Fibroblast of mammary gland (primary cell): ENCODE data around the gene SLC25A28.

Experiments
- DNase-seq: peaks from one replicate; pipeline ENCODE4 v3.0.0-alpha.2; 2010; ENCODE audit warnings: low read depth
- H3K4me3 ChIP-seq: 2 replicates; pipeline ENCODE4 v1.5.1; 2011; ENCODE audit warnings: low read depth, mild to moderate bottlenecking, low read length, moderate library complexity; ENCODE audit not compliant: control insufficient read depth
- TF ChIP-seq, protein P1 (sequence below): conservative IDR thresholded peaks from 2 replicates; pipeline ENCODE4 v1.5.1; 2011; ENCODE audit warnings: low read depth, low read length, inconsistent platforms; ENCODE audit not compliant: control insufficient read depth, insufficient read depth

The SLC25A28 gene

GRCh38 chr10:99647601-99648151 lies 27.4 kb upstream of the SLC25A28 start:
- no peak for DNase-seq
- H3K4me3 ChIP-seq, result no peak overlapping the region
- TF ChIP-seq, protein P1, sequence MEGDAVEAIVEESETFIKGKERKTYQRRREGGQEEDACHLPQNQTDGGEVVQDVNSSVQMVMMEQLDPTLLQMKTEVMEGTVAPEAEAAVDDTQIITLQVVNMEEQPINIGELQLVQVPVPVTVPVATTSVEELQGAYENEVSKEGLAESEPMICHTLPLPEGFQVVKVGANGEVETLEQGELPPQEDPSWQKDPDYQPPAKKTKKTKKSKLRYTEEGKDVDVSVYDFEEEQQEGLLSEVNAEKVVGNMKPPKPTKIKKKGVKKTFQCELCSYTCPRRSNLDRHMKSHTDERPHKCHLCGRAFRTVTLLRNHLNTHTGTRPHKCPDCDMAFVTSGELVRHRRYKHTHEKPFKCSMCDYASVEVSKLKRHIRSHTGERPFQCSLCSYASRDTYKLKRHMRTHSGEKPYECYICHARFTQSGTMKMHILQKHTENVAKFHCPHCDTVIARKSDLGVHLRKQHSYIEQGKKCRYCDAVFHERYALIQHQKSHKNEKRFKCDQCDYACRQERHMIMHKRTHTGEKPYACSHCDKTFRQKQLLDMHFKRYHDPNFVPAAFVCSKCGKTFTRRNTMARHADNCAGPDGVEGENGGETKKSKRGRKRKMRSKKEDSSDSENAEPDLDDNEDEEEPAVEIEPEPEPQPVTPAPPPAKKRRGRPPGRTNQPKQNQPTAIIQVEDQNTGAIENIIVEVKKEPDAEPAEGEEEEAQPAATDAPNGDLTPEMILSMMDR, result no peak

- TF ChIP-seq, protein P1, result no peak
These were observed 13.6 kb upstream of the SLC25A28 start for GRCh38 chr10:99633832-99634231.

DNA sequence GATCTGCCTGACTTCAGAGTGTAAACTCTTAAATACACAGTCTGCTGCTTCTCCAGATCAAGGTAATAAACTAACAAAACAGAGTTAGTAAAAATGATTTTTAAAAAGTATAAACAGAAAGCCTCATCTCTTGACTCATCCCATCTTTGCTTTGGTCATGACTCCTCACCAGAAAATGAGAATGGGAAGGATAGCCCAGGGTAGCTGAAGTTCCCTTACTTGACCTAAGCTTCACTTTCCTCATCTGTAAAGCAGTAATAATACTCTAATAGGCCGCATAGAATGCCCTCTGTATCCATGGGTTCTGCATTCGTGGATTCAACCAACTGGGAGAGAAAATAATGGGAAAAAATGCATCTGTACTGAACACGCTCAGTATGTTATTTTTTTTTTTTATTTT lies 11.3 kb upstream of the SLC25A28 start:
- H3K4me3 ChIP-seq, result no peak overlapping the region
- TF ChIP-seq, protein P1, result no peak
- peak; percentile 51 for DNase-seq

More at GRCh38 chr10:99633832-99634231, 13.6 kb upstream of the SLC25A28 start:
- no peak for DNase-seq
- H3K4me3 ChIP-seq, result no peak overlapping the region

DNA sequence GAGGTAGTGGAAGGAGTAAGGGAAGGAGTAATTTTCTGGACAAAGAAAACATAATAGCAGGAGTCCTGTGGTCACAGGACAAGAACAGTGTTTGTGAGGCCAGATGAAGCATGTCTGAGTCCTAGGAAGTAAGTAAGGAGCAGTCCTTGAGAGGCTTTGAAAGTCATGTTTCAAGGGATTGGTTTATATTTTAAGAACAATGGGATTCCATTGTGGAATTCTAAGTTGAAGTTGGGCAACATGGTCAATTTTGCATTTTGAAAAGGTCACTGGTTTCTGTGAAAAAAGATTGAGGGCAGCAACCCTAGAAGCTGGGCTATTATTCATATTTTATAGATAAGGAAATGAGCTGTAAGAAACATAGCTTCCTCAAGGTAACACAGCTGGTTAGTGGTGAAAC lies 10.8 kb upstream of the SLC25A28 start:
- no peak for DNase-seq
- TF ChIP-seq, protein P1, result no peak
- no peak overlapping the region for H3K4me3 ChIP-seq

GRCh38 chr10:99630433-99630832 lies 10.2 kb upstream of the SLC25A28 start:
- TF ChIP-seq, protein P1, result peak; percentile 56
- no peak overlapping the region for H3K4me3 ChIP-seq
- peak; percentile 65 for DNase-seq

DNA sequence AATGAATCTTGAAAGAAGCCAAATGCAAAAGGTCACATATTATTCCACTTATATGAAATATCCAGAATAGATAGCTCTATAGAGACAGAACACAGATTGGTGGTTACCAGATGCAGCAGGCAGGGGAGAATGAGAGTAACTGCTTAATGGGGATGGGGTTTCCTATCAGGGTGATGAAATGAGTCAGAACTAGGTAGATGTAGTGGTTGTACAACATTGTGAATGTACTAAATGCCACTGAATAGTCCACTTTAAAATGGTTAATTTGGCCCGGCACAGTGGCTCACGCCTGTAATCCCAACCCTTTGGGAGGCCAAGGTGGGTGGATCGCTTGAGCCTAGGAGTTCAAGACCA lies 9.4 kb upstream of the SLC25A28 start:
- H3K4me3 ChIP-seq, result no peak overlapping the region
- DNase-seq, result no peak
- TF ChIP-seq, protein P1, result no peak
